Dermis microvascular lymphatic vessel endothelial cell (primary cell): ENCODE measurements around the gene UBXN2A. TPM values are rescaled to one million over a fixed set of nuclear protein-coding genes. Genes with fewer than 3 reads are reported as not detected.
"Not testable (repeated sequence)": the region's sequence is repeated elsewhere in the genome, so short reads cannot be mapped to it uniquely, and the experiment has no call there.

Experiments
- DNase-seq, 2 donors: peaks; one replicate each; pipeline versions ENCODE4 v3.0.0 to v3.0.0-alpha.2; 2010; ENCODE audit warnings: low read depth in 2 of 2
- total RNA-seq: library from RNA; depleted of rRNA; stranded (reverse); fragments of >200 nt; gene quantifications from 2 replicates; pipeline ENCODE4 v1.2.1, GENCODE V29; 2014

UBXN2A gene
- total RNA-seq, 1 donor from 2014 or later, result 8.5 TPM

DNA sequence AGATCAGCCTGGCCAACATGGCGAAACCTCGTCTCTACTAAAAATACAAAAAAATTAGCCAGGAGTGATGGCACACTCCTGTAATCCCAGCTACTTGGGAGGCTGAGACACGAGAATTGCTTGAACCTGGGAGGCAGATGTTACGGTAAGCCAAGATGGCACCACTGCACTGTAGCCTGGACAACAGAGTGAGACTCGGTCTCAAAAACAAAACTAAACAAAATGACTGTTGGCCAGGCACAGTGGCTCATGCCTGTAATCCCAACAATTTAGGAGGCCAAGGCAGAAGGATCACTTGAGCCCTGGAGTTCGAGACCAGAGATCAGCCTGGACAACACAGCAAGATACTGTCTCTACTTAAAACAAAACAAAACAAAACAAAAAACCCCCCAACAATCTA lies 102.9 kb downstream of the UBXN2A start:
- not testable (repeated sequence) for DNase-seq

DNA sequence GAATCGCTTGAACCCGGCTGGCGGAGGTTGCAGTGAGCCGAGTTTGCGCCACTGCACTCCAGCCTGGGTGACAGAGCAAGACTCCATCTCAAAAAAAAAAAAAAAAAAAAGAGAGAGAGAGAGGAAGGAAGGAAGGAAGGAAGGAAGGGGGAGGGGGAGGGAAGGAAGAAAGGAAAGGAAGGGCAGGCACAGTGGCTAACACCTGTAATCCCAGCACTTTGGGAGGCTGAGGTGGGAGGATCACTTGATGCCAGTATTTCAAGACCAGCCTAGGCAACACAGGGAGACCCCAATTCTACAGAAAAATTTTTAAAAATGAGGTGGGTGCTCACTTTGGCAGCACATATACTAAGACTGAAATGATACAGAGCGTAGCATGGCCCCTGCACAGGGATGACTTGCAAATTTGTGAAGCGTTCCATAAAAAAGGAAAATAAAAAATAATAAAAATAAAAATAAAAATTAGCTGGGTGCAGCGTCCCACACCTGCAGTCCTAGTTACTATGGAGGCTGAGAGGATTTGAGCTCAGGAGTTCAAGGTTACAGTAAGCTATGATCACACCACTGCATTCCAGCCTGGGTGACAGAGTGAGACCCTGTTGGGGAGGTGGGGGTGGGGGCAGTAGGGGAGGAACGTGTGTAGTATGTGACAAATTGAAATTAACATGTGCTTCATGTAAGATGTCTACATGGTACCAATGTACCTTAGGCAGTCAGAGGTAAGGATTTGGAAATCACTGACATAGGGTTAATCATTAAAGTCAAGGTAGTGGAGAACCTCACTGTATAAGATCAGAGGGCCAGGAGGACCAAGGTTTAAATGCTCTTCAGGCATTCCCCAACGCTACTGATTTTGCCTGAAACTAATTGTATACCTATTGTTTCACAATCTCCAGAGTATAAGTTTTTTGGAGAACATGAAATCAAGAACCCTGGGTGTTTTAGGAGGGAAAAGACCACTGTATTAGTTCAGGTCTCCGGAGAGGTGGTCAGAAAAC lies 105.5 kb downstream of the UBXN2A start:
- DNase-seq, result no peak

DNA sequence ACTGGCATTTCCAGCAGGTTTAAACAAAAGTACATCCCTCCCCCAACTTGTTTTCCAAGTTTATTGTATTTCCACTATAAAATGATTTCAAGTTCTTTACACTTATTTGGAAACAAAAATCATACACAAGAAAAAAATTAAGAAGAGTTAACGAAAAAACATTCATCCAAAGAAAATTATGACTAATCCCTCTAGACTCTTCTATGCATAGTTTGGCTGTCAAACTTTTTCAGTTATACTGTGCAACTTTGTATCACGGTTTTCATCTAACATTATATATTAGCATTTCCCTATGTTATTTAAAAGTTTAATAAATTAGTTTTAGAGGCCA lies 106.3 kb downstream of the UBXN2A start:
- DNase-seq, result no peak

DNA sequence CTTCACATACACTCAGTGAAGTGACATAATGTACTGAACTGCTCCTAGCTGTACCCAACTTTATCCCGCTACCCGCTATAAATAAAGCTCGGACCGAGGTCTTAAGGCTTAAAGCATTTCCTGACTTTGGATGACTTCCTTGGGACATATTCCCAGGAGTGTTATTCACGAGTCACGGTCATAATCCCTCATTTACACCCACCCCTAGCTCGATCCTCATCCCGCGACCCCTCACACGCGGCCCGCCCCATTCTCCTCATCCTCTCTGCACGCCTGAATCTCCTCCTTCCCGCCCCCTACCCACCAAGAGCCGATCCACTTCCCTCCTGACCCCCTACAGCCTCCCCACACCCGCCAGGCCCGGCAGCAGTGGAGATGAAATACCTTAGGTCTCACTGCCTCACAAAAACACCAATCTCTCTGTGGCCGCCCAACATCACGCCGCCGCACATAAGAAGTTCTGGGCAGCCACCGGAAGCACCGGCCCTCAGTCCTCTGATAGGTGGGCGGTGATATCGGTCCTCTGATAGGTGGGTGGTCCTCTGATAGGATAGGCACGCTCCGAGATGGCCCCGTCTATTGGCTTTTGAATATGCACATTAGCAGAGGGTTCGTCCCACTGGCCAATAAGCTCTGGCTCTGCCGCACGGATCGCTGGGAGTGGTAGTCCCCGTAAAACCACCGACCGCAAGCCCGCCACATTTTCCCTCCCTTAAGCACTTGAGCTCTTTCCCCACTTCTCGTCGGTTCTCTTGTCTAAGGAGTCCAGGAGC lies 106.9 kb downstream of the UBXN2A start, which contains the start of gene WDCP:
Gene WDCP, minus strand, starts transcription at position 462 of the 773 bp plus-strand sequence. CDS start 7,897 bp downstream, outside the sequence.
- peak; percentile 95 to 100 for DNase-seq

DNA sequence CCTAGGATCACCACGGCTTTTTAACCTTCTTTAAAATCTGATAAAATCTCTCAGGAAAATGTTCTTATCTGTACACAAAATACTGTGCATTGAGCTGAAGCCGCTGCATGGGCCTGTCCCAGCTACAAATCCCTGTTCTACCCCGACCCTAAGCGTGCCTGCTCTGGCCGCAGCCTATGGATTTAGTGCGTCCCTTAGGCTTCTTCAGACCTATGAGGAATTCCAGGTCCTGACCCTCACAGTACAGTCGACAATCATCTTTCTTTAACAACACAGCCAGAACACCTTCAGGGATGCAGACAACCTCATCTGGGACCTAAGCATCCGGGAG lies 107.4 kb downstream of the UBXN2A start:
- no peak for DNase-seq

DNA sequence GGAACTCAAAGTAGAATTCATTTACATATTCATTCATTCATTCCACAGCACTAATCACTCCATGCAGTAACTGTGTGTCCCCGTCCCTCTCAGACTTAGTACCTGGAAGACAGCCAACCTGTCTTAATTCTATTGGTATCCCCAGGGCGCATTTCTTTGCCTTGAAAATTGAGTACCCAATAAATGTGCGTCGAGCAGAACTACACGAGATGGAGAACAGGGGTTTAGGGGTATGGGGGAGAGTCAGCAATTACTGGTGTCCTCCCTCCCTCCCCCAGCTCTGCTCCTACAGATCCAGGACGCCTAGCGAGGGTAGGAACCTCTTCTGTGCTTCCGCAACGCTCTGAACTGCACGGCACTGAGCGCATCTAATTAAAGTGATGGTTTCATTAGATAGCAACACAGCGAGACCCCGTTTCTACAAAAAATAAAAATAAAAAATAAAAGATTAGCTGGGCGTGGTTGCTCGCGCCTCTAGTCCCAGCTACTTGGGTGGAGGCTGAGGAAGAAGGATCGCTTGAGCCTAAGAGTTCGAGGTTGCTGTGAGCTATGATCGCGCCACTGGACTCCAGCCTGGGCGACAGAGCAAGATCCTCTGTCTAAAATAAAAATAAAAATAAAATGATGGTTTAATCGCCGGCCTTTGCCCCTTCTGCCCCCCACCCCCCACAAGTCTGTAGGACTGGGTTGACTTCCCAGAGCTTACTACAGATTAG lies 108.7 kb downstream of the UBXN2A start:
- DNase-seq, result no peak

DNA sequence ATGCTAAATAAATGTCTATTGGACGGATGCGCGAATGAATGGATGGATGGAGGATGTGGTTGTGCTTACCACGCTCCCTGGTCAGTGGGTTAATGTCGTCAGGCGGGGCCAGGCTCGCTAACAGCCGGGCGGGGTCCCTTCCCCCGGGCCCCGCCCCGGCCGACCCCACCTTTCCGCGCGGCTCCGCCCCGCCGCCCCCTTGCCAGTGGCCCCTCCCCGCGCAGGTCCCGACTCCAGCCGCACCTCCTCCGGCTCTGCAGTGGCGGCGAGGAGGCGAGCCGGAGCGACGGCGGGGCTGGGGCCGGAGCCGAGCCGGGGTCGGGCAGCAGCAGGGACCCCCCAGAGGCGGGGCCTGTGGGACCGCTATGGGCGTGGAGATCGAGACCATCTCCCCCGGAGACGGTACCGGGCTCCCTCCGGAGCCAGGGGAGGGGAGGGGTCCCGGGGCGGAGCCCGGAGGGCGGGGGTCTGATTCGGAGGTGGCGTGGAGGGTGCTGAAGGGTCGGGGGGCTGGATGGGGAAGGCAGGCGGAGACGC lies 109.3 kb downstream of the UBXN2A start, which contains the start of gene FKBP1B:
Gene FKBP1B, plus strand, starts transcription at position 257 of the 537 bp plus-strand sequence. Its CDS starts 109 bp downstream, at position 366.
- peak in 1 of 2 donors; percentile 67 for DNase-seq

DNA sequence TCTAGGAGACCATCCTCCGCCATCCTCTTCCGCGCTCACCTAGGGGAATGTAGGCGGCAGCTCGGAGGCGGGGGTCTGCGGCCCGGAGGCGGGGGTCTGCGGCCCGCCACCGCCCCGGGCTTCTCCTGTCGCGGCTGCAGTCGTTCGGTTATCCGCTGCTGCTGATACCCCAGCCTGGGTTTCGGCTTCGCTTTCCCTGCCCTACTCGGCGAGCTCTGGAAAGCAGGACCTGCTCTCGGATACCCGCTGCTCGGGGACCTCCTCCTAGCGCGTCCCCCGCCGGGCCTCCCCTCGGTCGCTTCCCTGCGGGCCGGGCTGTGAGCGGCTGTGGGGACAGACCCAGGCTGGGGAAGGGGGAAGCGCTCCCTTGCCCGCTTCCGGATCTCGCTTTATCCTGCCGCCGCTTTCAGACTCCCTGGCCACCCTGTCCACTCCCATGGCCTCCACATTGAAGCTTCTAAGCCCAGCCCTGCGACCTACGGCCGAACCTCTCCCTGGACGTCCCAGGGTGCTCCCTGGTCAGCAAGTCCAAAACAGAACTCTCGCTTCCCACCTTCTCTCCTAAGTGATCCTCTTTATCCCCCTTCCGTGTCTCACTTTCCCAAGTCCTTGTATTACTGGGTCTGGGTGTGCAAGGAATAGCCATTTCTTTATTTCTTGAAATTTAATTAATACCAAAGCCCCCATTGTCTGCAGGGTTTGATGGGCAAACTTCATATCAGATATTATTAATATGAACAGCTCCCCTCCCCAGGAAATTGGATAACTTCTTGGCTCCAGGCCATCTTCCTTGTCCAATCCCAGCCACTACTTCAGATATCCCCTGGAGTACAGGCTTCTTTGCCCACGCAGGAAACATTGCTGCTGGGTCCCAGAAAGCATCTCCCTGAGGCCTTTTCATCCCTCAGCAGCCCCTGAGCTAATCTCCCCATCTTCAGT lies 110.0 kb downstream of the UBXN2A start:
- DNase-seq, result peak in 1 of 2 donors; percentile 12

DNA sequence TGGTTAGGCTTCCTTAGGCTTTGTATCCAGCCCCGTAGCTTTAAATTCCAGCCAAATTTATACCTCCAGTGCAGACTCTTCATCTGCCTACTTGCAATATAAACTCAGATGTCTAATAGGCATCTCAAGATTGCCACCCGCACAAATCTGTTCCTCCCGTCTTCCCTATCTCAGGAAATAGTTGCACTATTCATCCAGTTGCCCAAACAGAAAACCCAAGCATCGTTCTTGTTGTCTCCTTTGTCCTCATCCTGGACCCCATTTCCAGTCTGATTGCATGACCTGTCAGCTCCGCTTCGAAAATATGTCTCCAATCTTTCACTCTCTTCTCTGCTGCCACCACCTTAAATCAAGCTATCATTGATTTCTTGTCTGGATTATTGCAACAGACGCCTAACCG lies 111.6 kb downstream of the UBXN2A start:
- DNase-seq, result no peak

DNA sequence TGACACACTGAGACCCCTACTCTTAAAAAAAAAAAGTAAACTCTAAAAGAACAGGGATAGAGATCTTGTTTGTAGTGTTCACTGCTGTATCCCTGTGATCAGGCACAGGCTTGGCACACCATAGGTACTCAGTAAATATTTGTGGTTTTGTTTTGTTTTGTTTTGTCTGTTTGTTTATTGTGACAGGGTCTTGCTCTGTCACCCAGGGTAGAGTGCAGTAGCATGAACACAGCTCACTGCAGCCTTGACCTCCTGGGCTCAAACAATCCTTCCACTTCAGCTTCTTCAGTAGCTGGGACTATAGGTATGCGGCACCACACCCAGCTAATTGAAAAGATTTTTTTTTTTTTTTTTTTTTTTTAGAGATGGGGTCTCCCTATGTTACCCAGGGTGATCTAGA lies 112.7 kb downstream of the UBXN2A start:
- DNase-seq, result no peak

Other genes starting within 250 kb of the UBXN2A start
- gene ATAD2B, start 13.3 kb upstream of the UBXN2A start, total RNA-seq, result 9.2 and 10.5 TPM in 2 replicates
- gene MFSD2B, start 69.6 kb downstream of the UBXN2A start, total RNA-seq, result under 0.01 and 0.26 TPM in 2 replicates
- 8.2 and 8.7 TPM in 2 replicates for gene WDCP, start 106.9 kb downstream of the UBXN2A start, total RNA-seq
- gene FKBP1B, start 109.3 kb downstream of the UBXN2A start, total RNA-seq, result 7.7 and 8.0 TPM in 2 replicates
- 106 and 139 TPM in 2 replicates for gene SF3B6, start 135.9 kb downstream of the UBXN2A start, total RNA-seq
- 42.1 and 55.3 TPM in 2 replicates for gene TP53I3, start 144.4 kb downstream of the UBXN2A start, total RNA-seq
- 0.26 and 0.51 TPM in 2 replicates for gene PFN4, start 182.9 kb downstream of the UBXN2A start, total RNA-seq
- 3.0 and 3.8 TPM in 2 replicates for gene FAM228B, start 183.0 kb downstream of the UBXN2A start, total RNA-seq
- gene FAM228A, start 234.6 kb downstream of the UBXN2A start, total RNA-seq, result 0.13 TPM in 2 replicates